ENCODE measurements around the gene B3GLCT. TPM values are rescaled to one million over a fixed set of nuclear protein-coding genes. Genes with fewer than 3 reads are reported as not detected.

Gene B3GLCT
- total and polyA plus RNA-seq, 8 donors: 6.5 to 22.6 (median 16.1) TPM

DNA sequence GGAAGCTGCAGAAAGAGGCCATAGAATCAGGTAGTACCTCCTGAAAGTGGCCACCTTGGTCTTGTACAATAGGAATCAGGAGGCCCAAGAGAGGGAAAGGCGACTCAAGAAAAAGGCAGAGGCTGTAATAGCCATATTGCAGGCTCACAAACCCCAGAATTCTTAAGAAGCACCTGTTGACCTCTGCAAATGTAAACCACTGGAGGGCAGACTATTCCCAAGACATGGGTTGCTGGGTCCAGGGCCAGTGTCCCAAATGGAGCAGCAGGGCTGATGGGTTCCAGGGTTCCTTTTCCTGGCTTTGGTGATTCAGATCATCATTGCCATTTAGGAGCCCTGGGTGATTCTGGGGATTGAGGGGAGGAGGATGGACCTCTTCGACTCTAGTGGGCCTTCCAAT, 167.6 kb downstream of the B3GLCT start:
- Histone ChIP-seq H3K9me3 (peaks cover 0 to 38% of the 10 kb centered on the region in 2 donors), H3K27ac (no peak overlapping the region), H3K4me3 (no peak overlapping the region), H3K4me1 (no peaks in the 10 kb centered on the region), H3K36me3 (no peaks in the 10 kb centered on the region), H3K27me3 (no peaks in the 10 kb centered on the region)
- no peak for ATAC-seq
- no peak for TF ChIP-seq CTCF (IDR thresholded peaks at IDR 0.05)
- DNase-seq: no peak
- intact Hi-C loops (cut with DNase I): no loop called here

GRCh38 chr13:31369213-31369612, 169.4 kb downstream of the B3GLCT start:
- ATAC-seq (no peak), DNase-seq (no peak)
- Histone ChIP-seq H3K27me3 (no peaks in the 10 kb centered on the region), H3K4me3 (no peak overlapping the region), H3K36me3 (no peaks in the 10 kb centered on the region), H3K27ac (no peak overlapping the region), H3K9me3 (peaks cover 0 to 38% of the 10 kb centered on the region in 2 donors), H3K4me1 (no peaks in the 10 kb centered on the region)
- TF ChIP-seq CTCF (IDR thresholded peaks at IDR 0.05): no peak
- intact Hi-C loops (cut with DNase I): no loop called here

DNA sequence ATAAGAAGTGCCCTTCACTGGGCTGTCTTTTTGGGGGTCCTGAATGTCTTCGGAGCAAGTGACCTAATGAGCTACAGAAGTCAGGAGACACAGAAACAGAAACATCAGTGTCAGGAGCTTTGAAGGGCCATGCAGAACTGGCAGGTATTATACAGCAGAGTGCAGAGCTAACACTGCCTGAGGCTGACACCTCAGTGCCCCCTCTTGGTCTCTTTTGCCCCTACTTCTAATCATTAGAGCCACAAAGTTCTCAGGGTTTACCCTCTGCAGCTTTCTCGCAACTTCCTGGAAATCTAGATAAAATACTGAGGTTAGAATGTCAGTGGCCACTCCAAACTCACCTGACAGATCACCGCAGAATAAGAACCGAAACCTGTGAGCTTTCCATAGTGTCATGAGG, 172.7 kb downstream of the B3GLCT start:
- Histone ChIP-seq H3K27me3 (no peaks in the 10 kb centered on the region), H3K27ac (no peak overlapping the region), H3K4me1 (no peaks in the 10 kb centered on the region), H3K36me3 (no peaks in the 10 kb centered on the region), H3K4me3 (no peak overlapping the region), H3K9me3 (peaks cover 0 to 8% of the 10 kb centered on the region in 2 donors)
- TF ChIP-seq CTCF (IDR thresholded peaks at IDR 0.05): no peak
- ATAC-seq (no peak), DNase-seq (no peak)
- intact Hi-C loops (cut with DNase I): no loop called here

- intact Hi-C loops (cut with DNase I): no loop called here
- no peak for DNase-seq
- H3K4me3 ChIP-seq: no peak overlapping the region
- H3K9me3 ChIP-seq: no peaks in the 10 kb centered on the region
- TF ChIP-seq CTCF (IDR thresholded peaks at IDR 0.05): no peak
- H3K36me3 ChIP-seq: no peaks in the 10 kb centered on the region
- no peaks in the 10 kb centered on the region for H3K4me1 ChIP-seq
- ATAC-seq: no peak
- no peak overlapping the region for H3K27ac ChIP-seq
- no peaks in the 10 kb centered on the region for H3K27me3 ChIP-seq
Observed at GRCh38 chr13:31374682-31375081, 174.9 kb downstream of the B3GLCT start.

DNA sequence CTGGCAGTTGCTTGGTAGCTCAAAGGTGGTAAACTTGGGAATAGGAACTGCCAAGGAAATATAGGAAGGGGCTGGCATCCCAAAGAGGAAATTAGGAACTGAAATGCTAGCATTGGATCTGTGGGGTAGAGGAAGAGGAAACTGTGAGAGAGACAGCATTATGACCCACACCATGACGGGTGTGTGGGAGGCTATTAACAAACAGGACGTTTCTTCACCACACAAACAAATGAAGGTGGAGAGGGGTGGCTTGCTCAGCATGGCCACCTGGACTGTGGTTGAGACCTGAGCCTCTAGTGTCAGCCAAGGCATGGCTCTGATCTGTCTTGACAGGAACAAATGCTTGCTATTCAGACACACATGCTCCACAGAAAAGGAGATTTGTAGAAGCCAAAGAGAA, 178.2 kb downstream of the B3GLCT start:
- no peak for TF ChIP-seq CTCF (IDR thresholded peaks at IDR 0.05)
- Histone ChIP-seq H3K9me3 (no peaks in the 10 kb centered on the region), H3K4me3 (no peak overlapping the region), H3K27me3 (no peaks in the 10 kb centered on the region), H3K4me1 (no peaks in the 10 kb centered on the region), H3K27ac (no peak overlapping the region), H3K36me3 (no peaks in the 10 kb centered on the region)
- ATAC-seq (no peak), DNase-seq (no peak)
- intact Hi-C loops (cut with DNase I): no loop called here

Measured in left lung (tissue), 10 donors.